Activated naive CD4-positive, alpha-beta T cell treated with anti-CD3 and anti-CD28 coated beads, Interleukin-2, amount 50 U/mL, for 24 hours (primary cell): ENCODE results near the gene ANKRD39.
"Not testable (repeated sequence)": the region's sequence is repeated elsewhere in the genome, so short reads cannot be mapped to it uniquely, and the experiment has no call there.

Source experiments
- H3K27ac Mint-ChIP-seq: one replicate; pipeline ENCODE4 v1.8.0; 2021; ENCODE audit warnings: mild to moderate bottlenecking, mixed read lengths
- H3K27me3 Mint-ChIP-seq: one replicate; pipeline ENCODE4 v1.8.0; 2021; ENCODE audit warnings: mixed read lengths
- H3K36me3 Mint-ChIP-seq: one replicate; pipeline ENCODE4 v1.8.0; 2021; ENCODE audit warnings: mixed read lengths
- H3K4me1 Mint-ChIP-seq: one replicate; pipeline ENCODE4 v1.8.0; 2021; ENCODE audit warnings: mixed read lengths
- H3K4me3 Mint-ChIP-seq: one replicate; pipeline ENCODE4 v1.8.0; 2021; ENCODE audit warnings: mild to moderate bottlenecking, mixed read lengths
- H3K9me3 Mint-ChIP-seq: one replicate; pipeline ENCODE4 v1.8.0; 2021; ENCODE audit warnings: mixed read lengths

The ANKRD39 gene

DNA sequence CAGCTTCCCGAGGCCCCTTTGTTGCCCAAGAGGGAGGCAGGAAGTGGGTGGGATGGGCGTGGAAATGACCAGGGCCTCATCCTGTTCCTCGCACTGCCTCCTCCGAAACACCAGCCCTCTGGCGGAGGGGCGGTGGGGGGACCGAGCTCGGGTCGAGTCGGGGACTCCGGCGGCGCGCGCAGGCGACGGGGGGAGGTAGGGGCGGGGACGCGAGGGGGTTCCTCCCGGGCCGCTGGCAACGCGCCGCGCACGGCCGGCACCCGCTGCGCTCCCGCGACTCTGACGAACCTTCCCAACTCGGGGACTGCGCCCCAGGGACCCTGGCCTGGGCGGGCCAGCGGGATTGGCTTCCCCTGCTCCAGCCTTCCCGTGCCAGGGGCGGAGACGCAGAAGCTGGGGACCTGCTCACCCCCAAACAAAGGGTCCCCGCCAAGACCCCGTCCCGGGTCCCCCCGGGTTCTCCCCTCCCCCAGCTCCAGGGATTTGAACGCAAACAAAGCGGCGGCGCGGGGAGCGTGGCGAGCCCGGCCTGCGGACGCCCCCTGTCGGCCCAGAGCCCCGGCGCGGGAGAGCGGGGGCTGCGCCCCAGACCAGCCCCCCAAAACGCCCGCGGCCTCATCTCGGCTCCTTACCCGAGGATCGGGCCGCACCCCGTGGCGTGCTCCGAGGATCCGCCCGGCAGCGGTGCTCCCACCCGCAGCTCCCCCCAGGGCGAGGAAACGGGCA lies 10.9 kb upstream of the ANKRD39 start:
- peak overlapping the region; percentile 81 for H3K4me3 Mint-ChIP-seq

DNA sequence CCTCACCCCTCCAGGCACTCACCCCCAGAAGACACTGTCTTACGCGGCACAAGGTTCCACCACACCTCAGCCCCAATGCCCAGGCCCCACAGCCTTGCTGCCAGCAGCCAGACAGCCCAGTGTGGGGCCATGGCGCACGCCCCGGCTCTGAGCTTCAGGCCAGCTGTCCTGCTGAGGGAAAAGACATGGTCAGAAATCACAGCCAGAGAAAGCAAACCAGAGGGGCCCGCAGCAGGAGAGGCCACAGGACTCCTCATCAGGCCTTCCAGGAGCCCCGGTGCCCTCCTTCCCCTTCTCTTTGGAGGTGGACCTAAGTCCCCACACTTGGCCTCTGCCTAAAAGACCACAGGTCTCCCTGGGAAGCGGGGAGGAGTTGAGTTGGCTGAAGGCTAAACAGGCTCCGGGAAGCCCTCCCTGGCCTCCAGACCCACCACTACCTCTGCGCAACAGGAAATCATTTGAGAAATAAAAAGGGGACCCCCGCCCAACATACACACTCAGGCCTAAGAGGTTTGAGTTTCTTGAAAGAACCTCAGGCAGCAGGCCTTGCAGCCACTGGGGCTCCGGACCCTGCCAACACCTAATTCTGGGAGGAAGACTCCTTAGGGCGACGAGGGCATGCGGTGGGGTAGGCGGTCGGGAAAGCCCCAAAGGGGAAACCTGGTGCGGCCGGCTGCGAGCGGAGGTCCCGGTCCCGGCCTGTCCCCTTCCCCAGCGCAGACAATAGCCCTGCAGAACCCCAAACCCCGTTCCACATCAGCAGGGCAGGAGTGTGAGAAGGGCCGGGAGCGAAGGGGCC lies 10.1 kb upstream of the ANKRD39 start:
- Mint-ChIP-seq H3K27ac (peak overlapping the region; percentile 41), H3K27me3 (no peaks in the 10 kb centered on the region), H3K9me3 (no peaks in the 10 kb centered on the region), H3K4me3 (peak overlapping the region; percentile 81), H3K4me1 (peaks cover 38% of the 10 kb centered on the region), H3K36me3 (no peaks in the 10 kb centered on the region)

More for the DNA sequence above, 10.9 kb upstream of the ANKRD39 start:
- Mint-ChIP-seq H3K4me1 (peaks cover 43% of the 10 kb centered on the region), H3K27me3 (no peaks in the 10 kb centered on the region), H3K9me3 (no peaks in the 10 kb centered on the region), H3K27ac (no peak overlapping the region), H3K36me3 (no peaks in the 10 kb centered on the region)

DNA sequence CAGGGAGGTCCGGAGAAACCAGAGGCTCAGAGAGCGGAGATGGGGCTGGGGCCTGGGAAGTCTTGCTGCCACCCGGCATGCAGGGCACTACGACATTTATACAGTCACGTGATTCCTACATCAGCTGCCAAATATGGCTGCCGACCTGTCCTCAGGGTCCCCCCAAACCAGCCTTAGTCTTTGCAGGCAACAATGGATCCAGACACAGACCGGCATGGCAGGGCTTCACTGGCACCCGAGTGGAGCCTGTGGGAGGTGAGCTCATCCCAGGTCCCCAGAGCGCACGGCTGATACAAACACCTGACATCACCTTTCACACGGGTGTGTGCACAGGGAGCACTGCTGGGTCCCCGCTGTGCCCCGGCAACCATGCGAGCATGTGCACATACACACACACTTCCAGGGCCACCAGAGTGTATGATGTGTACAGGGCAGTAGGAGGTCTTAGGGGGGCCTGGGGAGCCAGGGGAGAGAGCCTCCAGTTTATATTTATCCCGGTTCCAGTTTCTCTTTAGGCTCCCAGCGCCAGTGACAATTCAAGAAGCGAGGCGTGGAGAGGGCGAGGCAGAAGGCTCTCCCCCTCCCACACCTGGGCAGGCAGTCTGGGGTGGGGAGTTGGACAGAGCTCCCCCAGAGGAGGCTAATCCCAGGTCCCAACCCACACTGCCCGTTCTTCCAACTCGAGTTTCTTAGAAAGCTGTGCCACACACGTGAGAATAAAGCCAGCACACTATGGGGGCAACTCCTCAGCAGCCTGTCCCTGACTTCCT lies 9.4 kb upstream of the ANKRD39 start:
- no peaks in the 10 kb centered on the region for H3K36me3 Mint-ChIP-seq
- peak overlapping the region; percentile 74 for H3K27ac Mint-ChIP-seq
- no peaks in the 10 kb centered on the region for H3K27me3 Mint-ChIP-seq
- H3K9me3 Mint-ChIP-seq: no peaks in the 10 kb centered on the region
- peak overlapping the region; percentile 81 for H3K4me3 Mint-ChIP-seq
- peaks cover 32% of the 10 kb centered on the region for H3K4me1 Mint-ChIP-seq

DNA sequence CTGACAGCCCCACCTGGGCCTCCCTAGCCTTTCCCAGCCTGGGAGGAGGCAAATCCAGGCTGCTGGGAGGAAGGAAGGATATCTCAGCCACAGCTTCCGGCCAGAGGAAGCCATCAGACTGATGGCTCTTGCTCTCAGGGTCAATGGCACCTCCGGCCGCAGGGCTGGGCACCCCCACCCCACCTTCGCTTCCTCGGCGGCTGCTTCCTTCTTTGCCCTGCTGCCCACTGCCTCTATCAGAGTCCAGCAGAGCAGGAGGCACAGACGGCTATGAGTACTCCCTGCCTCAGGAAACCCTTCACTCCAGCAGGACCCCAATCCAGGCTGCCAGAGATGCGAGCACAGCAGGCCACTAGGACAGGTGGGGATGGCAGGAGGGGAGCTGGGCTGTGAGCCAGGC lies 8.8 kb upstream of the ANKRD39 start:
- H3K4me3 Mint-ChIP-seq: no peak overlapping the region
- H3K4me1 Mint-ChIP-seq: peaks cover 32% of the 10 kb centered on the region
- peak overlapping the region; percentile 74 for H3K27ac Mint-ChIP-seq
- no peaks in the 10 kb centered on the region for H3K9me3 Mint-ChIP-seq
- no peaks in the 10 kb centered on the region for H3K36me3 Mint-ChIP-seq
- no peaks in the 10 kb centered on the region for H3K27me3 Mint-ChIP-seq

DNA sequence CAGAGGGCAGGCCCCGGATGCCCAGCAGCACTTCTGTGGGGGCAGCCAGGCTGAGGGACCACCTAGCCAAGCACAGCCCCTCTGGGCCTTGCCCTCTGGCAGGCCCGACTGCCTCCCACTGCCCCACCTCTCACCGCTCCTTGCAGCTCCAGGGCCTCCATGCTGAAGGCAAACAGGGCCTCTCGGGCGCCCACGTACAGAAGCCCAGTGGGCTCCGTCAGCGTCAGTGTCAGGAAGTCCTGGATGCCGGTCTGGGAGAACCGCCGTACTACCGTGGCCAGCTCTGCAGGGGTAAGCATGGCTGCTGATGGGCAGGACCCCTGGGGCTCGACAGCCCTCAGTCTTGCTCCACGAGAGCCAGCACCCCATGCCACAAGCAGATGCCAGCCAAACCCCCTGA lies 8.3 kb upstream of the ANKRD39 start:
- Mint-ChIP-seq H3K36me3 (no peaks in the 10 kb centered on the region), H3K4me1 (peaks cover 29% of the 10 kb centered on the region), H3K27me3 (no peaks in the 10 kb centered on the region), H3K27ac (no peak overlapping the region), H3K9me3 (no peaks in the 10 kb centered on the region), H3K4me3 (no peak overlapping the region)

DNA sequence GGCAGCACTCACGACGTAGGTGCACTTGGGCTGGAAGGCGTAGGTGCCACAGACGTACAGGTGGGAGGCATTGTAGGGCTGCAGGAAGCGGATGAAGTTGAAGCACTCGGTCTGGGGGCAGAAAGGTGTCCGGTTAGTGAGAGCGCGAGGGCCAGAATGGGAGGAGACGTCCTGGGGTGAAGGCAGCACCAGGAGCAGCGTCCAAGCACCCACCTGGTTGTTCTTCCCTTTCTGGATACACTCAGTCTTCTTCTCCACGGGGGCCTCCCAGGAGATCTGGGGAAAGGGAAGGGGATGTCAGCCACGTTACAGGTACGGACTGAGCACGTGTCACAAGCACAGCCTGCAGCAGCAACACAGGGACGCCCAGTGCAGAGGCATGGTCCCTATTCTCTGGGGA lies 7.8 kb upstream of the ANKRD39 start:
- no peaks in the 10 kb centered on the region for H3K9me3 Mint-ChIP-seq
- H3K27ac Mint-ChIP-seq: peak overlapping the region; percentile 18
- H3K4me3 Mint-ChIP-seq: no peak overlapping the region
- no peaks in the 10 kb centered on the region for H3K27me3 Mint-ChIP-seq
- no peaks in the 10 kb centered on the region for H3K36me3 Mint-ChIP-seq
- H3K4me1 Mint-ChIP-seq: peaks cover 24% of the 10 kb centered on the region

DNA sequence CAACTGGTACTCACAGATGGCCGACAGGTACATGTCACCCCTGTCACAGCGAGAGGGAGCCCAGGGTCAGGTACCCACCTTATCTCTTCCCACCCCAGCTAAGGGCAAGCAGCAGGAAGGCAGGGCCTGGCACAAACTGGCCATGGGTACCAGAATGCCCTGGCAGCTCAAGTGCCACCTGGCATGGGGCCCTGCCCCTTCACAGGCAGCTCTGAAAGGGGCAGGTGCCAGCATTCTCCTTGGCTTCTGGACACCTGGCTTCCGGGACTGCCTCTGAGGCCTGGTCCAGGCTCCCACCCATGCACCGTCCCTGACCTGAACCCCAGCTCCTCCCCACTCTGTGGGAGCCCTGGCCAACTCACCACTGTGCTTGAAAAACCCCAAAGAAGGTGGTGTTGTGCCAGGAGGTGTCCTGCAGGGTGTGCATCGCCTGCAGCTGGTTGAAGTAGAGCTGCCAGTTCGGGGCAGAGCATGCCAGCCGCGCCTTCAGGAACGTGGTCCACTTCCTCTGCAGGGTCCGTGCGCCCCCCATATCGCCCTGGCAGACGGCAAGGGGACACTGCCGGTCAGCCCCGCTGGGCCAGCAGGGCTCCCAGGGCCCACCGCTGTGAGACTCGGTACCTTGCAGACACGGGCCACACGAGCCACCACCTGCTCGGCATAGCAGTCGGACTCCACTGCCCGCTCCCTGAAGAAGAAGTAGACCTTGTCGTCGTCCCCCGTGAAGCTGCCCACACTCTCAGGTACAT lies 6.7 kb upstream of the ANKRD39 start:
- H3K36me3 Mint-ChIP-seq: peaks cover 2% of the 10 kb centered on the region
- H3K4me3 Mint-ChIP-seq: no peak overlapping the region
- H3K27ac Mint-ChIP-seq: no peak overlapping the region
- H3K9me3 Mint-ChIP-seq: no peaks in the 10 kb centered on the region
- no peaks in the 10 kb centered on the region for H3K27me3 Mint-ChIP-seq
- peaks cover 32% of the 10 kb centered on the region for H3K4me1 Mint-ChIP-seq

DNA sequence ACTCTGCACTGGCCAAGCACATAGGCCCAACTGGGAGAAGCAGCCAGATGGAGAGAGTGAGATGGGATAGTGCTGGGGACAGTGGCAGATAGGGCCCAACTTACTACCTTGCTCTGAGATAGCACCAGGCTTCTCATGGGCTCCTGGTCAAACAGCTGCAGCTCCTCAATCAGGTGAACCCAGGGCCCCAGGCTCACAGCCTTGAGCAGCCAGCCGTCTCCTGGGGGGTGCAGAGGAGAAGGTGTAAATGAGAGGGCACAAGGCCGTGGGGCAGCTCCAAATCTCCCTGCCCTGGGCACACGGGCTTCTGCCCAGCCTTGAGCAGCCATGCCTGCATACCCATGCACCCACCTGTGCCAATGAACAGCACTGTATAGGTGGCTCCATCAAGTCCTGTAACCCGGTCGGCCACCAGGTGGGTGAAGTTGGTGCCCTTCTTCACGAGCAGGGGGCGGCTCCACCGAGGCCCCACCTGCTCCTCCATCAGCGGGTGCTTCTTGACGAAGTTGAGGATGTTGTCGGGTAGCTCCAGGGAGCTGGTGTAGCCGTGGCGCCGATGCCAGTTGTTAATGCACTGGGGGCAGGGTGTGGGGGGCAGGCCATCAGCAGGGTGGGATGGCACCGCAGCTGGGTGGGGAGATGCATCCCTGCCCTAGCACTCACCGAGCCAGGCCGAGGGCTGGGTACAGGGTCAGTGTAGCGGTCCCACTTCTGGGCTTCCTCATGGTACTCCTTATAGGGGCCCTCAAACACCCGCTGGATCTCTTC lies 5.9 kb upstream of the ANKRD39 start:
- Mint-ChIP-seq H3K27me3 (no peaks in the 10 kb centered on the region), H3K9me3 (no peaks in the 10 kb centered on the region), H3K36me3 (peaks cover 2% of the 10 kb centered on the region), H3K27ac (no peak overlapping the region), H3K4me3 (no peak overlapping the region), H3K4me1 (peaks cover 40% of the 10 kb centered on the region)

DNA sequence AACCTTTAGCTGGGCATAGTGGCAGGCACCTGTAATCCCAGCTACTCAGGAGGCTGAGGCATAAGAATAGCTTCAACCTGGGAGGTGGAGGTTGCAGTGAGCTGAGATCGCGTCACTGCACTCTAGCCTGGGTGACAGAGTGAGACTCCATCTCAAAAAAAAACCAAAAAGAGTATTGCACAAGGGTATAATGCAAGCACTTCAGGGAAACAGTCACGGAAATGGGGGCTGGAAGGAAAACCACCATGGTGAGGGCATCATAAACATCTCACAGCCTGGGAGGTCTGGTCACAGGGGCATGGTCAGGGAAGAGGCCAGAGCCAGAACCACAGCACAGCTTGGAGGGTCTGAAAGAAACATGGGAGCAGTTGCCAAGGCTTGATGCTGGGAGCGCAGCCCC lies 5.2 kb upstream of the ANKRD39 start:
- H3K27me3 Mint-ChIP-seq, H3K9me3 Mint-ChIP-seq, H3K27ac Mint-ChIP-seq, H3K36me3 Mint-ChIP-seq, H3K4me3 Mint-ChIP-seq: not testable (repeated sequence)
- H3K4me1 Mint-ChIP-seq: peaks cover 39% of the 10 kb centered on the region

DNA sequence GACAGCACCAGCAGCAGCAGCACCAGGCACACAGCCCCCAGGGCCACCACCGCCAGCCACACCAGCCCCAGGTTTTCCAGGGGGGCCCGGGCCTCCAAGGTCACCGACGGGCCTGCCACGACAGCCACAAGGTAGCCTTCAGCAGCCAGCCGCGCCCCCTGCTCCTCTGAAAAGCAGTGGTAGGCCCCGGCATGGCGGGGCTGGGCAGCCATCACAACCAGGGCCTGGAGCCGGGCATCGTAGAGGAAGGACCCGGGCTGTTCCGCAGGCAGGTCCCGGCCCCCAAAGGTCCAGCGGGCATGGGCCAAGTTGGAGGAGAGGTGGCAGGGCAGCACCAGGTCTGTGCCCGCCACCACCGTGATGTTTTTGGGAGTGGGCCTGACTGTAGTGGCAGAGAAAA lies 3.3 kb upstream of the ANKRD39 start:
- Mint-ChIP-seq H3K9me3 (no peaks in the 10 kb centered on the region), H3K27ac (no peak overlapping the region), H3K27me3 (no peaks in the 10 kb centered on the region), H3K4me1 (peaks cover 34% of the 10 kb centered on the region), H3K4me3 (no peak overlapping the region), H3K36me3 (peaks cover 2% of the 10 kb centered on the region)

DNA sequence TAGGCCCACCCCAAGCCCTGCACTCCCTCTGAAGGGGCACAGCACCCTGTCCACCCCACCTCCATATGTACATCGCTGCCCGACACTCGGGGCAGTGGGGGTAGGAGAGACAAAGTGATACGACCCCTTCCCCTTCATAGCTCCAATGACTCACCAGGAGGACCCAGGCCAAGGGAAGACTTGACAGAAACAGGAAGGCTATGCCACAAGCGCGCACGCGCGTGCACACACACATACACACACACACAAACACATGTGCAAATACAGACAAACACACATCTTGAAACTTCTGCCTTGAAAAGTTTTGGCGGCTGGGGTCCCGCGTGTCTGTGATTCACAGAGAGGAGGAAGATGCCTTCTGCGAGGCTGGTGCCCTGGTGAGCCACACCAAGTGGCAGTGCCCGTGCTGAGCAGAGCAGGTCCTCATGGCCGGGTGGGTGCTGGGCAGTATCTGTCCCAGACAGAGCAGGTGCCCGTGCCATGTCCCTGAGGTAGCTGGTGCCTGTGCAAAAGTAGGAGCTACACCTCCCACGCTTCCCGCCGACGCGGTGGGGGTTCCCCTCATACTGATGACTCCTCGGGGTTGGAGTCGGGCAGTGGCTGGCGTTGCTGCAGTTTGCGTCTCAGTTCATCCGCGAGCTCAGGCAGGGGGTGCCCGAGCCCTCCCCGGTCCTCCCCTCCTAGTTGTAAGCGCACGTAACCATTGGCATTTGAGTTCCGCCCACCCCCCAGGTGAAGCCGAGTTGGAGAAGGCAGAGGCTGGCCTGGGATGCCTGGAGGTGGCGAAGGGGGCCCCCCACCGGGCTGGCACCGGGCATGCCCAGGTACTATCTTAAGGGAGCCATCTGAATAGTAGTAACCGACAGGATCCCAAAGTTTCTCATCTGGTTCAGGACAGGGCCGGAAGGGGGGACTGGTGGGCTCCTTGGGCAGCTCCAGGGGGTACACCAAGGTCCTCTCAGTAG lies 2.5 kb upstream of the ANKRD39 start:
- Mint-ChIP-seq H3K9me3 (no peaks in the 10 kb centered on the region), H3K27me3 (no peaks in the 10 kb centered on the region), H3K27ac (peak overlapping the region; percentile 38), H3K4me1 (peaks cover 31% of the 10 kb centered on the region), H3K4me3 (no peak overlapping the region), H3K36me3 (peaks cover 2% of the 10 kb centered on the region)

DNA sequence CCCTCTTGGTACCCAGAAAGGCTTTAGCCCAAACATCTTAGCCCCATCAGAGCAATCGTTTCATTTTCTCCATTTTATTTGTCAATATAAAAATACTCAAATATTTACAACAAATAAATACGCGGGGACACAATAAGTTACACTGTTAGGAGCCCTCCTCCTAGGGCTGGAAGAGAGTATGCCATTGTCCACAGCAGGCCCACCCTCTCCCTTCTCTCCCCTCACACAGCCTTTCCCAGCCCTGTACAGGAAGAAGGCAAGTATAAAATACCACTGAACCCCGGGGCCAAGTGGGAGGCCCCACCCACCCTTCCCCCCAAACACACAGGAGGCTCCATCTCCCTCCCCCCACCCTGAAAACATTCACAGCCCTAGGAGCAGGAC lies 1.9 kb upstream of the ANKRD39 start:
- peaks cover 2% of the 10 kb centered on the region for H3K36me3 Mint-ChIP-seq
- H3K27me3 Mint-ChIP-seq: no peaks in the 10 kb centered on the region
- no peaks in the 10 kb centered on the region for H3K9me3 Mint-ChIP-seq
- H3K4me1 Mint-ChIP-seq: peaks cover 37% of the 10 kb centered on the region
- H3K4me3 Mint-ChIP-seq: peak overlapping the region; percentile 11
- H3K27ac Mint-ChIP-seq: peak overlapping the region; percentile 38

DNA sequence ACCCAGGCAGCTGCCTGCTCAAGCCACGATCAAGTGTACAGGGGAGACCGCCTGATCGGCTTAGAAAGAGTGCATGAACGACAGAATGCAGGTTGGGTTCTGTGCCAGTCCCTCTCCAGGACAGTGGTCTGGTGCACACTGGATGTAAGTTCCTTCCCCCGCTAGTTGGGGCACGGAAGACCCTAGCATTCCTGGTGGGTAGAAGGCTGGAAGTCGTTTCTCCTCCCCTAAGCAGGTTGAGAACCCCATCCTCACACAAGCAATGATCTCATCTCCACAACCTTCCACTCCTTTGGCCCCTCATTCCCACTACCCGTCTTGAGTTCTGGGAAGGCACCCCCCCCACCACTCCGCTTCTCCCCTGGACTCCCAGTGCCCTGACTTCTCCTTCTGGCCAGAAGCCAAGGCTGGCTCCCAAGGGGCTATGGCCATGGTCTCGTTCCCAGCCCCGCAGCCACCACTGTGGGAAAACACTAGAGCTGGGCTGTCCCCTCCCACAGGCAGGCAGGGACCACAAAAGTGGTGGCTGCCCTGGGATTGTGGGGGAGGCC lies 1.4 kb upstream of the ANKRD39 start:
- H3K4me3 Mint-ChIP-seq: peak overlapping the region; percentile 57
- peaks cover 2% of the 10 kb centered on the region for H3K36me3 Mint-ChIP-seq
- H3K27me3 Mint-ChIP-seq: no peaks in the 10 kb centered on the region
- H3K4me1 Mint-ChIP-seq: peaks cover 37% of the 10 kb centered on the region
- H3K27ac Mint-ChIP-seq: peak overlapping the region; percentile 70
- no peaks in the 10 kb centered on the region for H3K9me3 Mint-ChIP-seq
